ENCODE measurements around the gene MAPKAP1.

GRCh38 chr9:125455876-125456275 is 251.1 kb downstream of the MAPKAP1 start:
- TF ChIP-seq POLR2A (IDR thresholded peaks at IDR 0.05; ENCODE audit: low read depth, low read length) (no peak), POLR2AphosphoS5 (IDR thresholded peaks at IDR 0.05; ENCODE audit: low read depth, low read length) (no peak), POU2F2 (IDR thresholded peaks at IDR 0.05; ENCODE audit: low read depth, low read length) (no peak), TAF1 (IDR thresholded peaks at IDR 0.05; ENCODE audit: low read depth, low read length) (no peak)
